ENCODE data around the gene RASSF8. TPM values are rescaled to one million over a fixed set of nuclear protein-coding genes. Genes with fewer than 3 reads are reported as not detected.

RASSF8 gene
- total and polyA plus RNA-seq, 11 donors, result 5.2 to 44.6 (median 28.5) TPM

GRCh38 chr12:26026713-26027112 lies 68.2 kb downstream of the RASSF8 start:
- Histone ChIP-seq H3K9me3 (no peaks in the 10 kb centered on the region), H3K4me3 (no peak overlapping the region), H3K27me3 (no peaks in the 10 kb centered on the region), H3K36me3 (no peaks in the 10 kb centered on the region), H3K4me1 (peaks cover 0 to 34% (median 9%) of the 10 kb centered on the region in 12 donors), H3K27ac (no peak overlapping the region)
- intact Hi-C loops (cut with DNase I), result loop anchor here in 7 of 10 donors (5.0 to 10.0 kb wide), 6 partner anchors 69 to 589 kb away; partner anchors contain the start of gene RASSF8 (in 1 of the 7)
- 97 to 100% (median 98%) methylated on average over 1 of the region's 1 CpG for WGBS, 4 donors
- DNase-seq (no peak), ATAC-seq (no peak)
- TF ChIP-seq POLR2A (IDR thresholded peaks at IDR 0.05) (no peak), CTCF (IDR thresholded peaks at IDR 0.05) (no peak)

DNA sequence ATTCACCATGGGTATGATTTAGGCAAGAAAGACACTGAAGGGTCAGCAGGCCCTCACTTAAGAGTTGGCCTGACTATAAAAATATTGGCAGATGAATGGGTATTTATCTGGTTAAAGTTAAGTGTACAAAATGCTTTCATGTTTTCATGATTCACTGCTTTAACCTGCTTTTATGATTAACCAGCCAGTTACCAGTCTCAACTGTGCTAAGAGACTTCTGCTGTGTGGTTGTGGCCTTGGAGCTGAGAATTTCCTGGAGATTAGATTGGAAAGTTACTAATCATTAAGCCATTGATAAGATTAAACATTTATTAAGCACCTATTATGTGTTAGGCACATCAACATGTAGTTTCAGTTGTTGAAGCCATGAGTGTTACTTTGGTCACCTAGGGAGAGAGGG lies 68.9 kb downstream of the RASSF8 start:
- DNase-seq, result no peak
- TF ChIP-seq CTCF (IDR thresholded peaks at IDR 0.05) (no peak), POLR2A (IDR thresholded peaks at IDR 0.05) (no peak)
- no peaks in the 10 kb centered on the region for H3K27me3 ChIP-seq
- no peaks in the 10 kb centered on the region for H3K9me3 ChIP-seq
- no peak for ATAC-seq
- H3K36me3 ChIP-seq, result no peaks in the 10 kb centered on the region
- no peak overlapping the region for H3K4me3 ChIP-seq
- no peak overlapping the region for H3K27ac ChIP-seq
- H3K4me1 ChIP-seq, result peaks cover 0 to 34% (median 6%) of the 10 kb centered on the region in 12 donors
- intact Hi-C loops (cut with DNase I), result loop anchor here in 7 of 10 donors (5.0 to 10.0 kb wide), 6 partner anchors 70 to 590 kb away; partner anchors contain the start of gene RASSF8 (in 1 of the 7)

GRCh38 chr12:26028953-26029735 lies 70.7 kb downstream of the RASSF8 start:
- DNase-seq, result no peak
- TF ChIP-seq CTCF (IDR thresholded peaks at IDR 0.05) (peak; percentile 78 to 94 (median 88)), POLR2A (IDR thresholded peaks at IDR 0.05) (no peak)
- no peaks in the 10 kb centered on the region for H3K9me3 ChIP-seq
- intact Hi-C loops (cut with DNase I), result loop anchor here (2.0 to 10.0 kb wide), 8 partner anchors 72 to 592 kb away; partner anchors contain the start of gene RASSF8 (in 1 of the 10)
- peak overlapping the region in 2 of 12 donors; percentile 13 to 38 for H3K27ac ChIP-seq
- 51 to 58% (median 52%) methylated on average over 4 of the region's 4 CpGs for WGBS, 4 donors
- H3K27me3 ChIP-seq, result no peaks in the 10 kb centered on the region
- no peak overlapping the region for H3K4me3 ChIP-seq
- peak in 3 of 4 donors; percentile 55 to 70 (median 56) for ATAC-seq
- no peaks in the 10 kb centered on the region for H3K36me3 ChIP-seq
- H3K4me1 ChIP-seq, result peaks cover 0 to 45% (median 11%) of the 10 kb centered on the region in 12 donors

DNA sequence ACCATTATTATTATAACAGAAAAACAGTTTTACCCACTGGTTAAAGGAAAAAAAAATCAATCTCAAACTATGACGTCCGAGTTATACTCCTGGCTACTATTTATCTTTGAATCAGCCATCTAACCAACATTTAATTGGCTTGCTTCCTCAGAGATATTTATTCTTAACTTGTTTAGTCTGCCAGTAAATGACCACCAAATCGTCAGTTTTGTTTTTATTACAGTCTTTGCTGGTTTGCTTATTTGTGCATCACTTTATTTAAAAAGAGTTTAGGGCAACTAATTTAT lies 71.2 kb downstream of the RASSF8 start:
- Histone ChIP-seq H3K4me3 (no peak overlapping the region), H3K27me3 (no peaks in the 10 kb centered on the region), H3K36me3 (no peaks in the 10 kb centered on the region), H3K27ac (peak overlapping the region in 2 of 12 donors; percentile 13 to 38), H3K4me1 (peaks cover 0 to 50% (median 11%) of the 10 kb centered on the region in 12 donors), H3K9me3 (no peaks in the 10 kb centered on the region)
- ATAC-seq, result no peak
- TF ChIP-seq CTCF (IDR thresholded peaks at IDR 0.05), result no peak
- DNase-seq, result no peak
- 54 to 73% (median 59%) methylated on average over 3 of the region's 3 CpGs for WGBS, 4 donors
- intact Hi-C loops (cut with DNase I), result loop anchor here (2.0 to 10.0 kb wide), 8 partner anchors 72 to 593 kb away; partner anchors contain the start of gene RASSF8 (in 1 of the 10)

All from heart left ventricle (tissue), 16 donors.